ENCODE measurements around the gene PDCL3.

- TF ChIP-seq GATA2 (IDR thresholded peaks at IDR 0.05; ENCODE audit: low read depth, low read length) (no peak), GATA3 (IDR thresholded peaks at IDR 0.05; ENCODE audit: low read depth, low read length) (no peak)
These were observed 62.9 kb downstream of the PDCL3 start for GRCh38 chr2:100625717-100626116.

Data from SH-SY5Y (cell line).